Stimulated activated CD8-positive, alpha-beta memory T cell treated with anti-CD3 and anti-CD28 coated beads, Interleukin-7, amount 100 ng/mL, for 1 hour (primary cell): ENCODE results near the gene YJEFN3.

Source experiments
- DNase-seq, 2 donors: peaks; one replicate each; pipeline ENCODE4 v3.0.0-alpha.2; 2020; ENCODE audit warnings: low read depth in 2 of 2

The YJEFN3 gene

GRCh38 chr19:19582471-19582870 is 53.8 kb downstream of the YJEFN3 start:
- DNase-seq, result no peak

DNA sequence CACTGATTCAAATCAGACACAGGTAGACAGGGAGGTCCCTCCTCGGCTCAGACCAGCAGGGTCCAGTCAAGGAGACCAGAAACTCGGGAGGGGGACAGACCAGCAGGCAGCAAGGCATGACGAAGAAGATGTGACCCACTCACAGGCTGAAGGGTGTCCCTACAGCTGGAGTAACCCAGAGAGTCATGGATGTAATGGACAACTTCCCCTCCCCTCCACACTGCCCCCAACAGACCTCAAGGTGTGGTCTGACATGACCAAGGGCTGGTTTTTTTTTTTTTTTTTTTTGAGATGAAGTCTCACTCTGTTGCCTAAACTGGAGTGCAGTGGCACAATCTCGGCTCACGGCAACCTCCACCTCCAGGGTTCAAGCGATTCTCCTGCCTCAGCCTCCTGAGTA is 55.6 kb downstream of the YJEFN3 start:
- DNase-seq, result no peak
